Duodenal mucosa (tissue), 2 donors: ENCODE results near the gene APC2.

Experiments used
- H3K27ac ChIP-seq: one replicate; pipeline ENCODE4 v1.7.0; 2013; ENCODE audit warnings: low read depth, low read length
- H3K27me3 ChIP-seq, 2 donors: one replicate each; pipeline ENCODE4 v1.7.0; 2013; ENCODE audit warnings: low read length in 2 of 2, control low read depth in 1 of 2; ENCODE audit not compliant: insufficient read depth in 2 of 2, control insufficient read depth in 1 of 2
- H3K36me3 ChIP-seq, 2 donors: one replicate each; pipeline ENCODE4 v1.7.0; 2013; ENCODE audit warnings: low read length in 2 of 2, control low read depth in 1 of 2; ENCODE audit not compliant: insufficient read depth in 2 of 2, control insufficient read depth in 1 of 2
- H3K4me1 ChIP-seq, 2 donors: one replicate each; pipeline ENCODE4 v1.7.0; 2013; ENCODE audit warnings: low read length in 2 of 2, control low read depth in 1 of 2; ENCODE audit not compliant: insufficient read depth in 2 of 2, control insufficient read depth in 1 of 2
- H3K4me3 ChIP-seq, 2 donors: one replicate each; pipeline ENCODE4 v1.7.0; 2013; ENCODE audit warnings: low read length in 2 of 2, low read depth in 1 of 2
- H3K9ac ChIP-seq, 2 donors: one replicate each; pipeline ENCODE4 v1.7.0; 2013; ENCODE audit warnings: low read length in 2 of 2, low read depth in 1 of 2
- H3K9me3 ChIP-seq, 2 donors: one replicate each; pipeline ENCODE4 v1.7.0; 2013; ENCODE audit warnings: low read length in 2 of 2, control low read depth in 1 of 2; ENCODE audit not compliant: control insufficient read depth in 1 of 2

Gene APC2

DNA sequence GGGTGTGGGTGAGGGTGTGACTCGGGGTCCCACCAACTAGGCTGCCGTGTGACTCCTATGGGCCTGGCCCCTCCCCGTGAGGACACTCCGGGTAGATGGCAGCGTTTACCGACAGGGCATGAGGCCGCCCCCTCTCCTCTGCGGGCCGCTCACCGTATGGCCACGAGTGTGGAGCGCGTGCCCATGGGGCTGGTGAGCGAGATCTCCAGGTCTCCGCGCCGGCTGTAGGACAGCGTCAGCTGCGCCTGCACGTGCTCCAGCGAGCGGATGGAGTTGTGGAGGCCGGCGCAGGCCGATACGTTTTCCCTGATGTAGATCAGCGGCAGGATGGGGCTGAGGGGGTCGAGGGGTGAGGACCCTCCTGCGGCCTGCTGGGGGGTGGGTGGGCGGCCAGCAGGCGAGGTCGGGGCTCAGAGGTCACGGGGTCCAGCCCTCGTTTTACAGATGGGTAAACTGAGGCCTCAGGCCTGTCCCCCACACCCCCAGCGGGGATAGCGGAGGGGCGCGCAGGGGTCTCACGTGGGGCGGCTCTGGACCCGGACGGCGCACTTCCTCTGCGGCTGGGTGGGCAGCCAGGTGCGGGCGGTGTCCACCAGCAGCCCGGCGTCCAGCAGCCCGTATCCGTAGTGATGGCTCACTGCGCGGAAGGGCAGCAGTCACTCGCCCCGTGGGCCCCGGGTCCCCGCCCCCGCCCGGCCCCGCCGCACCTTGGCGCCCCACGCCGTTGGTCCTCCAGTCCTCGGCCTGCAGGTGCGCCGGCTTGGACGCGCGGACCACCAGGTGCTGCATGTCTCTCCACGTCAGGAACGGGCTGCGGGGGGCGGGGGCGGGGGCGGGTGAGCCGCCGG is 33.4 kb downstream of the APC2 start:
- Histone ChIP-seq H3K4me1 (peaks cover 0 to 2% of the 10 kb centered on the region in 2 donors), H3K27me3 (no peaks in the 10 kb centered on the region), H3K4me3 (no peak overlapping the region), H3K9ac (no peak overlapping the region), H3K36me3 (no peaks in the 10 kb centered on the region), H3K27ac (no peak overlapping the region), H3K9me3 (no peaks in the 10 kb centered on the region)

DNA sequence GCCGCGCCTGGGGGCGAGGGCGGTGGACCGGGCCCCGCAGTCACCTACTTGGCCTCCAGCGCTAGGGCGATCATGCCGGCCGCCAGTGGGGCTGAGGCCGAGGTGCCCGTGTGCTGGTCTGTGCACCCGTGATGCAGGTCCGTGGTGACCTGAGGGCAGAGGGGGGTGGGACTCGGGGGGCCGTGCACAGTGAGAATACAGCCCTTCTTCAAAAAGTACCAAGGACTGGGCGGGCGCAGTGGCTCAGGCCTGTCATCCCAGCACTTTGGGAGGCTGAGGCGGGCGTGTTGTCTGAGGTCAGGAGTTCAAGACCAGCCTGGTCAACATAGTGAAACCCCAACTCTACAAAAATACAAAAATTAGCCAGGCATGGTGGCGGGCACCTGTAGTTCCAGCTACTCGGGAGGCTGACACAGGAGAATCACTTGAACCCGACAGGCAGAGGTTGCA is 34.1 kb downstream of the APC2 start:
- H3K36me3 ChIP-seq = no peaks in the 10 kb centered on the region
- H3K9me3 ChIP-seq = no peaks in the 10 kb centered on the region
- H3K27ac ChIP-seq = no peak overlapping the region
- no peaks in the 10 kb centered on the region for H3K27me3 ChIP-seq
- no peak overlapping the region for H3K9ac ChIP-seq
- H3K4me1 ChIP-seq = no peaks in the 10 kb centered on the region
- no peak overlapping the region for H3K4me3 ChIP-seq

DNA sequence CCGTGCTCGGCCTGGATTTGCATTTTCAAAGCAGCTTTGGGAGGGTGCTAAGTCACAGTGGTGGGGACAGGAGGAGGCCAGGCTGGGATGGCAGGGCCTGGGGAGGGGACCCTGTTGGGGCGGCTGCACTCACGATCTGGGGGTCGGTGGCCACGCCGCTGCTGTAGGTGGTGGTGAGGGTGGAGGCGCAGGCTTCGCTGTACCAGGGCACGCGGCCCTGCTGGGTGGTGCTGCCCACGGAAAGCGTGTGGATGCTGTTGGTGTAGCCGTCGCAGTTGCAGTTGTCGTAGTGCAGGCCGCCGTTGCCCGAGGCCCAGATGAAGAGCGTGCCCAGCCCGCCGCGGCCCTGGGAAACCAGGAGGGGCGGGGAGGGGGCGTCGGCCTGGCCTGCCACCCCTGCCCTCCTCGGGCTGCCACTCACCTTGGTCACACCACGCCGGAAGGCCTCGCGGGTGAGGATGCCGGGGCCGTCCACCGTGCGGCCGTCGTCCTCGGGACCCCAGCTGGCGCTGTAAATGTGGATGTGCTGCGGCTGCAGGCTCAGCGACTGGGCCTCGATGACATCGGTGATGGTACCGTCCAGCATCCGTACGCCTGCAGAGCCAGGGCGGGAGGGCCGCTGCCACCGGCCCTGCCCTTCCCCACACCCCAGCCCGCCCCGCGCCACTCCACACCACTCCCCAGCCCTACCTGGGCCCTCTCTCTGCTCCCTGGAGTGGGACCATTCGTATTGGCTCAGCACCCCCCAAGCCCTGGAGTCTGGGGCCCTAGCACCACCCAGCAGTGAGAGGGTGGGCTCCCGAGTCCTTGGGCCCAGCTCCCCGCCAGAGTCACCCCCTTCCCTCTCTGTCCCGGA is 37.0 kb downstream of the APC2 start:
- H3K27me3 ChIP-seq = no peaks in the 10 kb centered on the region
- peaks cover 6 to 12% of the 10 kb centered on the region in 2 donors for H3K4me1 ChIP-seq
- H3K27ac ChIP-seq = no peak overlapping the region
- H3K4me3 ChIP-seq = no peak overlapping the region
- H3K9me3 ChIP-seq = no peaks in the 10 kb centered on the region
- no peaks in the 10 kb centered on the region for H3K36me3 ChIP-seq
- H3K9ac ChIP-seq = no peak overlapping the region

DNA sequence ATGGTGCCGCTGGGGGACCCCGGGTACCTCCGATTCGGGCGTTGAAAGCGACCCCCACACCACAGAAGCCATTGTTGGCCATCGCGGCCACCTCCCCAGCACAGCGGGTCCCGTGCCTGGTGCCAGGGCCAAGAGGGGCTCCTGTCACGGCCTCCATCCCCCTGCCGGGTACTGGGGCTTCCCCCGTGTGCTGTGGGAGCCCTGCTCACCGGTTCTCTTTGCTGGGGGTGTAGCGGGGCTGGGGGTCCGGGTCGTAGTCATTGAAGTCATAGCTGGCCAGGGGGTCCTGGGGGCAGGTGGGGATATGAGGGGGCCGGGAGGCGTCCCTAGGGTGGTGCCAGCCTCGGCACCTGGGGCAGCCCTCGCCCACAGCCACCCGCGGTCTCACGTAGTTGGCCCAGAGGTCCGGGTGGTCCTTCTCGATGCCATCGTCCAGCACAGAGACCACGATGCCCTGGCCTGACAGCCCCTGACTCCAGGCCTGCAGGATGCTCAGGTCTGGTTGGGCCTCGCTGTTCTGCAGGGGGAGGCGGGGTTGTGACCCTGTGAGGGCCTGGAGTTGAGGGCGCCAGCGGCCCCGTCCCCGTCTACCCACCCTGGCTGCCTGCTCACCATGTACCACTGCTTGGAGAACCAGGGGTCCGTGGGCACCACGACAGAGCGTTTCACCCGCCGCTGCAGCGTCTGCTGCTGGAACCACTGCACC is 37.8 kb downstream of the APC2 start:
- Histone ChIP-seq H3K4me3 (no peak overlapping the region), H3K27me3 (no peaks in the 10 kb centered on the region), H3K27ac (no peak overlapping the region), H3K4me1 (peaks cover 8 to 15% of the 10 kb centered on the region in 2 donors), H3K9ac (no peak overlapping the region), H3K36me3 (no peaks in the 10 kb centered on the region), H3K9me3 (no peaks in the 10 kb centered on the region)

DNA sequence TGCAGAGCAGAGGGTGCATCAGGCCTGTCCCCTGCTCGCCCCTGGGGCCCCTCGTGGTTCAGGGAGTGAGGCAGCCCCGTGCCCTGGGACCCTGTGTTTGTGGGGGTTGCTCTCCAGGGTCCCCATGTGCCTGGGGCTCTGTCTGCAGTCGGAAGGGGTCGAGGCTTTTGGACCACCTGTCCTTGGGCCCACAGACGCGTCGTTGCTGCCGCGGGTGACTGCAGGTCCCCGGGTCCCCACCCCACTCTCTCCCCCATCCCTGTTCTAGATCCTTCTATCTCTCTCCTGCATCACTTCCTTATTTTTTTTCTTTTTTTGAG is 38.3 kb downstream of the APC2 start:
- Histone ChIP-seq H3K4me3 (no peak overlapping the region), H3K36me3 (no peaks in the 10 kb centered on the region), H3K4me1 (peaks cover 13 to 19% of the 10 kb centered on the region in 2 donors), H3K27me3 (no peaks in the 10 kb centered on the region), H3K9ac (no peak overlapping the region), H3K27ac (no peak overlapping the region), H3K9me3 (no peaks in the 10 kb centered on the region)

DNA sequence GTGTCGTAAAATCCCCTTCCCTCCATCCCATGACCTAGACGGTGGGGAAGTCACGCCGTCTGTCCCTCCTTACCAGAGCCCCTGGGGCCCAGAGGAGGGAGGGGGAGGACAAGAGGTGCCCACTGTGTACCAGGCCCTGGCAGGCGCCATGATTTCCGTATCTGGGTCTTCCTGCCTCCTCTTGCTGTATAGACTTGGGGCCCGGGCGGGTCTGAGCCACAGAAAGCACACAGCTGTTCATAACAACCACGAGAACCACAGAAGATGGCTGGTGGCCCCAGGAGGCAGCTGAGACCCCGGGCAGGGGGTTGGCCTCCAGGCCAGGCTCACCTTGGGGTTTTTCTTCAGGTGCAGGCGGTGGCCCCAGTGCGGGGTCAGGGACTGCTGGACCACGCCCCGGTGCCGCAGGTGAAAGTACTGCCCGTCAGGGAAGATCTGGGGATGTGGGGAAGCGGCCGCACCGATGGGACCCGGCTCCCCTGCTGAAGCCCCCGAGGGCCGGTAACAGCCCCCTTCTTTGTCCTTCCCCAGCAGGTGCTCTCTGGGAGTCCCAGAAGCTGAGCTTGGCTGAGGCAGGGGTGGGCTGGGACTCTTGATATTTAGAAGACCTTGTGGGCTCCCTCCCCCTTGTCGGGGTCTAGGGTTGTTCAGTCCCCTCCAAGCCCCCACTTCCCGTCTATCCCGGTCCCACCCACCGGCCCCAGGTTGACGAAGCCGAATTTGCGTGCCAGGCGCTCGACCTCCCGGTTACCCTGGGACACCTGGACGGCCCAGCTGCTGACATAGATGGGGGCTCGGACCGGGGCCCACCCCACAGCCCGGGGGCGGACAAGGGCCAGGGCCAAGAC is 39.8 kb downstream of the APC2 start:
- Histone ChIP-seq H3K4me1 (peaks cover 28 to 32% of the 10 kb centered on the region in 2 donors), H3K36me3 (no peaks in the 10 kb centered on the region), H3K9me3 (no peaks in the 10 kb centered on the region), H3K9ac (peak overlapping the region; percentile 21 to 75), H3K27me3 (no peaks in the 10 kb centered on the region), H3K4me3 (peak overlapping the region; percentile 64), H3K27ac (peak overlapping the region; percentile 58)

DNA sequence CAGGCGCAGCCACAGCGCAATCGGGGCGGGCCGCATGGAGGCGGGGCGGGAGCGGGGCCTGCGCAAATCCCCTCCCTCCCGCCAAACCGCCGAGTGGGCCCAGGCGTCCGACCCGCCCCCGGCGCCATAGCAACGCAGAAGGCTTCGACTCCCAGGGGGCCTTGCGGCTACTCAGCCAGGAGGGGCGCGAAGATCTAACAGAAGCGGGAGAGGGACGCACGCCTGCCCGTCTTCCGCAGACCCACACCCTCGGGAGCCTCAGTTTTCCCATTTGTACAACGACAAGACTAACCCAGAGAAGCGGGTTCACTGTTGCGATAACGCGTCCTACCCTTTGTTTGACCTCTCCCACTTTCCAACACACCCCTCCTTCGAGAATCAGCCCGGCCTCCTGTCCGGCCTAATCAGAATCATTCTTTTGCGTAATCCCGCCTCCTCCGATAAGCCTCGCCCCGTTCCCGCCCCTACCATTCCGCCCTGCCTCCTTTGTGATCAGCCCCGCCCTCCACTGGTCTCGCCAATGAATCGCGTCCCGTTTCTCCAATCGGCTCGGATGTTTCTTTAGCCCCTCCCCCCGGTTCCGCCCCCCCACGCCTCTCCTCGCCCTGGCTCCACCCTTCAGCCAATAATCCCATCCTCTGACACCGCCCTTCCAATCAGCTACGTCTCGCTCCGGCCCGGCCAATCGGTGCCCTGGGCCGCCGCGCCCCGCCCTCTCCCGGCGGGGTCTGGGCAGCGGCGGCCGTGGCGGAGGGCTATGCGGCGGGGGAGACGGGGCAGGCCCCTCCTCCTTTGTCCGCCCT is 40.6 kb downstream of the APC2 start, which contains the start of gene PCSK4:
PCSK4 (minus strand) TSS at position 40 of the 803 bp plus-strand sequence; CDS start at position 36, 4 bp downstream.
- H3K4me1 ChIP-seq = peaks cover 29 to 37% of the 10 kb centered on the region in 2 donors
- peak within 1 kb of the TSS; percentile 76 to 87 for H3K4me3 ChIP-seq
- H3K9ac ChIP-seq = peak within 1 kb of the TSS; percentile 77 to 85
- peak within 1 kb of the TSS; percentile 58 for H3K27ac ChIP-seq
- no peaks in the 10 kb centered on the region for H3K36me3 ChIP-seq
- no peaks in the 10 kb centered on the region for H3K27me3 ChIP-seq
- H3K9me3 ChIP-seq = no peaks in the 10 kb centered on the region

DNA sequence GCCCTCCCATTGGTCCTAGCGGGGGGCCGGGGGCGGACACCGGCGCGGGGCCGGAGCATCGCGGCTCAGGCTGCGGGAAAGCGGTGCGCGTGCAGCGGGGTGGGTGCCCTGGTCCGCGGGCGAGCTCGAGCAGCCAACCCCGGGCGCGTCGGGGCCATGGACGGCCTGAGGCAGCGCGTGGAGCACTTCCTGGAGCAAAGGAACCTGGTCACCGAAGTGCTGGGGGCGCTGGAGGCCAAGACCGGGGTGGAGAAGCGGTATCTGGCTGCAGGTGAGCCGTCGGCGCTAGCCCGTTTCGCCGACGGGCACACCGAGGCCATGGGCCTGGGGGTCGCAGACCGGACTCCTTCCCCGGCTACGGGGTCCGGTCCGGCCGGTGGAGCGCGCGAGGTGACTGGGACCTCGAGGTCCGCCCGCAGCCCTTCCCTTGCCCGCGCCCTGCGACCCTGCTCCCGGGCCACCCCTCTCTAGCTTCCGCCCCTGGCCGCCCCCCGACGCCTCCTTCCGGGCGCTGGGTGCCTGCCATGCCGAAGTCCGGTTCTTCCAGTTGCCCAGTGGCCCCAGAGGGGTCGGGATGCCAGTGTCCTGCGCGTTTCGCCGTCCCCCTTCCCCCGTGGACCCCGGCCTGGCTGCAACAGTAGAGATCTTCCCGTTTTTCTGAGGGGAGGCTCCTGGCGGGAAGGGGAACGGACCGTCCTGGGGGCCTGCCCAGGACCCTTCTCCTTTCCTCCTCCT is 41.4 kb downstream of the APC2 start, which contains the start of gene REEP6:
REEP6 (plus strand) TSS at position 68 of the 735 bp plus-strand sequence; CDS start at position 157, 89 bp downstream.
- peak within 1 kb of the TSS; percentile 58 for H3K27ac ChIP-seq
- H3K4me3 ChIP-seq = peak within 1 kb of the TSS; percentile 76 to 87
- no peaks in the 10 kb centered on the region for H3K9me3 ChIP-seq
- H3K4me1 ChIP-seq = peaks cover 29 to 37% of the 10 kb centered on the region in 2 donors
- H3K9ac ChIP-seq = peak within 1 kb of the TSS; percentile 77 to 85
- H3K36me3 ChIP-seq = no peaks in the 10 kb centered on the region
- H3K27me3 ChIP-seq = no peaks in the 10 kb centered on the region
